AG10803 (cell line): ENCODE data around the gene RALGPS2.

ENCODE experiments used
- DNase-seq: peaks from one replicate; pipeline ENCODE4 v3.0.0; 2010; ENCODE audit warnings: low read depth
- H3K4me3 ChIP-seq: 2 replicates; pipeline ENCODE4 v1.5.1; 2011; ENCODE audit warnings: mild to moderate bottlenecking, low read length, control low read depth
- CTCF ChIP-seq: conservative IDR thresholded peaks from 2 replicates; pipeline ENCODE4 v1.5.1; 2011; ENCODE audit warnings: mild to moderate bottlenecking, low read length, control low read depth, inconsistent platforms

Gene RALGPS2

GRCh38 chr1:178970184-178970583 is 245.1 kb downstream of the RALGPS2 start:
- DNase-seq, result no peak
- no peak overlapping the region for H3K4me3 ChIP-seq
- TF ChIP-seq CTCF, result no peak
